KOPT-K1 (cell line): ENCODE measurements around the gene HNRNPC.
"Not testable (repeated sequence)": the region's sequence is repeated elsewhere in the genome, so short reads cannot be mapped to it uniquely, and the experiment has no call there.

Experiments
- H3K27ac ChIP-seq: fragments of 200-600 bp; sonication (generic); 2 replicates; pipeline ENCODE4 v1.5.1; 2016; ENCODE audit warnings: antibody characterized with exemption, mild to moderate bottlenecking, low read depth, low read length; ENCODE audit not compliant: poor library complexity, severe bottlenecking
- H3K36me3 ChIP-seq: fragments of 200-600 bp; sonication (generic); 2 replicates; pipeline ENCODE4 v1.5.1; 2017; ENCODE audit warnings: antibody characterized with exemption, mild to moderate bottlenecking, low read length, moderate library complexity; ENCODE audit not compliant: insufficient read depth
- H3K9me3 ChIP-seq: fragments of 200-600 bp; sonication (generic); 2 replicates; pipeline ENCODE4 v1.5.1; 2017; ENCODE audit warnings: antibody characterized with exemption, low read length, mild to moderate bottlenecking; ENCODE audit not compliant: insufficient read depth, poor library complexity, severe bottlenecking

The HNRNPC gene

DNA sequence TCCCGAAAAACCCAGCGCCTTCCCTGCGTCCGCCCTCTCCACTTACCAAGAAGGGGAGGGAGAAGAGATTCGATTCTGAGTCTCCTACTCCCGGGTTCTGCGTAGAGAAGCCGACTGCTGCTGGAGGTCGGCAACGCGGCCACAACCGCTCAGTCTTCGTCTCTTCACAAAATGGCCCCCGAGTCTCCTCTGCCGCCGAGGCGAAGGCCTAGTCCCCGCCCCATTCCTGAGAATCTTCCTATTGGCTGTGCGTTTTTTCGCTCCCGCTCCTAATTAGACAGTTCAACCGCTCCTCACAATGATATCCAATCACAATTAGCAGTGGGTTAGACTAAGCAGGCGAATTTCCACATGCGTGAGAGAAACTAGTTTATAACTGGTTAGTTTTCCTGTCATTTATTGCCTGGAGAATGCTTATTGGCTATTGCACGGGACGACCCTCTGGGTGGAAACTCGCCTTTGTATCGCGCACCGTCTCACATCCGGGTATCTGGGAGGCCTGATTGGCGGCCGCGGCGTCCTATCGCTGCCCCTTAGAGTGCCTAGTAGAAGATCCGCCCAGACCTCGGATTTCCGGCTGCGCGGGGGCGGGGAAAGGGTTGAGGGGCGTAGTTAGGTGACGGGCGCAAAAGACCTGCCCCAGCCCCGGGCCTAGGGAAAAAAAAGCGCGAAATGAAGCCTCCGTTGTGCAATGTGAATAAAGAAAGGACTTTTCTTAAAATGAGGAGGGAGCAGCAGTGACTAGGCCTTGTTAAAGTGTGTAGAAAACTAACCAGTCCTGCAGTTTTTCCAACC lies at the start of gene HNRNPC:
Gene HNRNPC, minus strand, starts transcription at position 191 of the 795 bp plus-strand sequence. CDS start 35,249 bp downstream, outside the sequence.
- Histone ChIP-seq H3K27ac (peak within 1 kb of the TSS; percentile 94), H3K9me3 (no peaks in the 10 kb centered on the region), H3K36me3 (peaks cover 41% of the 10 kb centered on the region)

DNA sequence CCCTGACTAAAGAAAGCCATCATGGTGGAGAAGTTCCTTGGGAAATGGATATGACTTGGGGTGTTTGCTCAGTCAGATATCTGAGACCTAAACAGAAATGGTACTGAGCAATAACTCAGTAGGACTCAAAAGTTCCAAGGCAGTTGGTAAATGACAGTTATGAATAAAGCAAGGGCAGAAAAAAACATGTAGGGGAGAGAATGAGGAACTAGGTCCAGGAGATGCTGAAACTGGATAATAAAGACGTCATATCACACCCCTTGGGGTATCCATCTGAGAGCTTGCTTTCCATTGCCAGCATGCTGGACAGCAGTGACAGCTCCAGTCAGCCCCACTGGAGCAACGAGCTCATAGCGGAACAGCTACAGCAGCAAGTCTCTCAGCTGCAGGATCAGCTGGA lies 48.2 kb upstream of the HNRNPC start:
- Histone ChIP-seq H3K27ac (no peak overlapping the region), H3K36me3 (no peaks in the 10 kb centered on the region), H3K9me3 (no peaks in the 10 kb centered on the region)

DNA sequence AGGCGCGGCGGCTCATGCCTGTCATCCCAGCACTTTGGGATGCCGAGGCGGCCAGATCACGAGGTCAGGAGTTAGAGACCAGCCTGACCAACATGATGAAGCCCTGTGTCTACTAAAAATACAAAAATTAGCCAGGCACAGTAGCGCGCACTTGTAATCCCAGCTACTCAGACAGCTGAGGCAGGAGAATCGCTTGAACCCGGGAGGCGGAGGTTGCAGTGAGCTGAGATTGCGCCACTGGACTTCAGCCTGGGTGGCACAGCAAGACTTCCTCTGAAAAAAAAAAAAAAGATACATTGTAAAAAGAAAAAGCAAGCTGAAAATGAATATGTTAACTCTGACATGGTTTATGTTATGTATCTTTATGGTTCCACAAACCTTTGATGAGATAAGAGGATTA lies 44.3 kb upstream of the HNRNPC start:
- no peak overlapping the region for H3K27ac ChIP-seq
- H3K36me3 ChIP-seq = no peaks in the 10 kb centered on the region

DNA sequence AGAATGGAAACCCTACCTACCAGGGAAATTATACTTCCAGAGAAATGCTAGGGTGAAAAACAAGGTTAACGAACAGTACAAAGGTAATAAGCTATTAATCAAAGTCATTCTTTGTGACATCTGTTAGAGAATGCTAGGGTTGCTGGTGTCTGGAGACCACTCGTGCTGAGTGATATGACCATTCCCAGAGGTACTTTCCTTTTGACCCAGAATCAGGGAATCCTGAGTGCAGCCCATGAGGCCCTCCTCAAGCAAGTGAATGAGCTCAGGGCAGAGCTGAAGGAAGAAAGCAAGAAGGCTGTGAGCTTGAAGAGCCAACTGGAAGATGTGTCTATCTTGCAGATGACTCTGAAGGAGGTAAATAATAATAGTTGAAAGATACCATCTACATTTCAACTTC lies 42.4 kb upstream of the HNRNPC start:
- no peaks in the 10 kb centered on the region for H3K9me3 ChIP-seq
- no peaks in the 10 kb centered on the region for H3K36me3 ChIP-seq
- no peak overlapping the region for H3K27ac ChIP-seq

More for the DNA sequence above, 44.3 kb upstream of the HNRNPC start:
- no peaks in the 10 kb centered on the region for H3K9me3 ChIP-seq

DNA sequence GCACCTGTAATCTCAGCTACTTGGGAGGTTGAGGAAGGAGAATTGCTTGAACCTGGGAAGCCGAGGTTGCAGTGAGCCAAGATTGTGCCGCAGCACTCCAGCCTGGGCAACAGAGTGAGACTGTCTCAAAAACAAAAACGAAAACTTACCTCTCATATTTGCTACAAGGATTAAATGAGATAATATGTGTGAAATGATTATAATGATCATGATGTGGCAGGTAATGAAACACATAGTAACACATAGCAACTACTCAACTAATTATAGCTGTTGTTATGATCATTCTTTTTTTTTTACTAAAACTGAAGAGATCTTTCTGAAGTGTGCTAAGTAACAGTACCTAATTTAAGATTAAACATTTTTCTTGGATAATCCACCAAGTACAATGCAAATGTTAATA lies 40.7 kb upstream of the HNRNPC start:
- Histone ChIP-seq H3K9me3 (no peaks in the 10 kb centered on the region), H3K27ac (no peak overlapping the region), H3K36me3 (no peaks in the 10 kb centered on the region)

DNA sequence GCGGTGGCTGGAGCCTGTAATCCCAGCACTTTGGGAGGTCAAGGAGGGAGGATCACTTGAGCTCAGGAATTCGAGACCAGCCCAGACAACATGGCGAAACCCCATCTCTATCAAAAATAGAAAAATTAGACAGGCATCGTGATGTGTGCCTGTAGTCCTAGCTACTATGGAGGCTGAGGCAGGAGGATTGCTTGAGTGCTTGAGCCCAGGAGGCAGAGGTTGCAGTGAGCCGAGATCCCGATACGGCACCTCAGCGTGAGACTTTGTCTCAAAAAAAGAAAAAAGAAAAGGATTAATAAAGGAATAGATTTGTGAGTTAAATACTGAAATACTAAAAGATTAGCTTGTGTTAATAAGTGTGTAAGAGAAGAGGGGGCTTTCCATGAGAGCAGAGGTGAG lies 40.0 kb upstream of the HNRNPC start:
- no peaks in the 10 kb centered on the region for H3K9me3 ChIP-seq
- no peaks in the 10 kb centered on the region for H3K36me3 ChIP-seq
- H3K27ac ChIP-seq = peak overlapping the region; percentile 26

DNA sequence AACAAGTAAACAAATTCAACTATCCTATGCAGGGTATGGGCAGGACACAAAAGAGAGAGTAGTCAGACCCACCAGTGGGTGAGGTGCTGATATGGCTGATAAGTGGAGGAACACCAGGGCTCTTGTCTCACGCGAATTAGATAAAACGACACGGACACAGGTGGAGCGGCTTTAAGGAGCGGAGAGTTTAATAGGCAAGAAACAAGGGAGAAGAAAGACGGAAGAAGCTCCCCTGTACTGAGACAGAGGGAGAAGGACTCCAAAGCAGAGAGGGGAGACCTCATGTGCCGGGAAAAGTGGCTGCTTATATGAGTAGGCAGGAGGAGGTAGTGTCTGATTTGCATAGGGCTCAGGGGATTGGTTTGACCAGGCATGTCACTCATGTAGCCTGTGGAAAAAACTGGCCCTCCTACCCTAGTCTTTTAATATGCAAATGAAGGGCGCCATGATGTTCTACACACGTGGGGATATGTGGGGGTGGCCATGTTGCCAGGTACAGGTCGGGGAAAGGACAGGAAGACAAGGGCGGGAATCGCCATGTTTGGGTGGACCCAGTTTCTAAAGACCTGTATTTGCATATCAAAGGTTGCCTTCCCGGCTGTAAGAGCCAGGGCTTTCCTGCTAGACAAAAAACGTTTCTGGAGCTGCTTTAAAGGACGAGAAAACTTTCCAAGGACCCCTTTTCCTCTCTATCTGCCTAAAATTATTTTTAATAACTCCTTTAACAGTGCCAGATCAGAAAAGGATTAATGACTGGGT lies 39.4 kb upstream of the HNRNPC start:
- no peaks in the 10 kb centered on the region for H3K9me3 ChIP-seq
- peak overlapping the region; percentile 26 for H3K27ac ChIP-seq
- no peaks in the 10 kb centered on the region for H3K36me3 ChIP-seq

DNA sequence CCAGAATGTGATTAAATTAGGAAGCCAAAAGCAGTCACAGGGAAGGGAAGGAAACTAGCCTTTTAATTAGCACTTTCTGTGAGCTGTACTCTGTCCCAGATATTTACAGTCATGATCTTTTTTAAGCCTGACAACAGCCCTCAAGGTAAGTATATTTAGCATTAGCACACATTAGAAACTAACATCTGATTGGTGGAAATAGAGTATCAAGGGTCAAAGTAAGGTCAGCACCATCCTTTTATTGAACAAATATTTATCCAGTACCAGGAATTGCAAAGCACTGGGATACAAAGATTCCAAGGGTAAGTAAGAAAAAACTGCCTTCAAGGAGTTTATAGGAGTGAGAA lies 38.9 kb upstream of the HNRNPC start:
- no peak overlapping the region for H3K27ac ChIP-seq
- H3K36me3 ChIP-seq = no peaks in the 10 kb centered on the region
- H3K9me3 ChIP-seq = no peaks in the 10 kb centered on the region

DNA sequence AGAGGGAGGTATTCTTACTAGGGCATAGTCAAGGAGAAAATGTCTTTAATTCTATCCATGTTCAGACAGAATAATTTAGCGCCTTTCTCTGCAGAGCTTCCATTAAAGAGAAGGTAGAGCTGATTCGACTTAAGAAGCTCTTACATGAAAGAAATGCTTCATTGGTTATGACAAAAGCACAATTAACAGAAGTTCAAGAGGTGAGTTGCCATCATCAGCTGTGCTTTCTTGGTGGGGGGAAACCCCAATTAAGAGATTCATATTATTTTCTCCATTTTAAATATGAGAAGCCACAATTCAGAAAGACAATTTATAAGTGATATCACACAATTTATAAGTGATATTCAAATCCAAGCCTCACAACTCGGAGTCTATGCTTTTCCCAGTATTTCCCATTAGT lies 38.4 kb upstream of the HNRNPC start:
- no peaks in the 10 kb centered on the region for H3K36me3 ChIP-seq

DNA sequence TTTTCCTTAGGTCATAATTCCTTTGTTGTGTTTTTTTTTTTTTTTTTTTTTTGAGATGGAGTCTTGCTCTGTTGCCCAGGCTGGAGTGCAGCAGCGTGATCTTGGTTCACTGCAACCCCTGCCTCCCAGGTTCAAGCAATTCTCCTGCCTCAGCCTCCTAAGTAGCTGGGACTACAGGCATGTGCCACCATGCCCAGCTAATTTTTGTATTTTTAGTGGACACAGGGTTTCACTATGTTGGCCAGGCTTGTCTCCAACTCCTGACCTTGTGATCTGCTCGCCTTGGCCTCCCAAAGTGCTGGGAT lies 33.5 kb upstream of the HNRNPC start:
- H3K9me3 ChIP-seq, H3K36me3 ChIP-seq, H3K27ac ChIP-seq: not testable (repeated sequence)

More for the DNA sequence above, 38.4 kb upstream of the HNRNPC start:
- no peaks in the 10 kb centered on the region for H3K9me3 ChIP-seq
- H3K27ac ChIP-seq = no peak overlapping the region

DNA sequence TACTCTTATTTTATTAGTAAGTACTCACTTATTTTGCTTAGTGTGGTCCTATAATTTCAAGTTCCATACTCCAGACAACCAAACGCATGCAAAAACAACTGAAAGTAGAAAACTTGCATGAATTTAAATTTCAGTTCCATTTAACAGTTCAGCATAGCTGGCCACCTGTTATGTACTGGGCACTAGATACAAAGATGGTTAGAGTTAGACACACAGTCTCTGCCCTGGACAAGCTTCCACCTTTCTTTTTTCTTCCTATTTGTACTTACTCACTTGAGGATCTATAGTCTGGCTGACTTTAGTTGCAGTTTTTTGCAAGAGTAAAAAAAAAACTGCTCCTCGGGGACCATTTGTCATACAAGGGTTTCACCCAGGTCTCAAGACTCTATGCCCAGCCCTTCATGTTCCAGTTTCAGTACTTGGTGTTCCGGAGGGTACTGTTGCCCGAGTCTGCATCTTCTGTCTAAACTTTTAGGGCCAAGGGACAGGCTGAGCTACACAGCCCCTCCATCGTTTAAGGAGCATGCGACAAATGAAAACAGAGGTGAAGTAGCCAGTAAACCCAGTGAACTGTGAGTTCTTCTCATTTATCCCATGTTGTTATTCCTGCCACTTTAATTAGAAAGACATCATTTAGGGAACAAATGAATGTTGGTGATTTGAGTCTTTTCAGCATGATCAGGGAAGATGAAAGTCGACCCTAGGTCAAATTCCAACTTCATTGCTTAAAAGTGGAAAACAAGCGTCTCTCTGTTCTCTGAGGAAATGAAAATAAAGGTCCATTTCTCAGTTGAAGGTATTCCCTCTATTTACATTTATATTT lies 33.0 kb upstream of the HNRNPC start:
- no peaks in the 10 kb centered on the region for H3K36me3 ChIP-seq
- H3K27ac ChIP-seq = no peak overlapping the region
- no peaks in the 10 kb centered on the region for H3K9me3 ChIP-seq

DNA sequence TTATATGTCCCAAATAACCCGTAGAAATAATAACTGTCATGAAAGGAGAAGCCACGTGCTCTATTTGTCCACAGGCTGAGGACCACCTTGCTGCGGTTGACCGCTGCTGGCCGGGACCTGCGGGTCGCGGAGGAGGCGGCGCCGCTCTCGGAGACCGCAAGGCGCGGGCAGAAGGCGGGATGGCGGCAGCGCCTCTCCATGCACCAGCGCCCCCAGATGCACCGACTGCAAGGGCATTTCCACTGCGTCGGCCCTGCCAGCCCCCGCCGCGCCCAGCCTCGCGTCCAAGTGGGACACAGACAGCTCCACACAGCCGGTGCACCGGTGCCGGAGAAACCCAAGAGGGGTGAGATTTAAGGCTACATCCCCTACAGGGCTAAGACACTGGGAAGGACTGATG lies 31.6 kb upstream of the HNRNPC start:
- no peaks in the 10 kb centered on the region for H3K9me3 ChIP-seq
- H3K27ac ChIP-seq = no peak overlapping the region
- H3K36me3 ChIP-seq = no peaks in the 10 kb centered on the region

DNA sequence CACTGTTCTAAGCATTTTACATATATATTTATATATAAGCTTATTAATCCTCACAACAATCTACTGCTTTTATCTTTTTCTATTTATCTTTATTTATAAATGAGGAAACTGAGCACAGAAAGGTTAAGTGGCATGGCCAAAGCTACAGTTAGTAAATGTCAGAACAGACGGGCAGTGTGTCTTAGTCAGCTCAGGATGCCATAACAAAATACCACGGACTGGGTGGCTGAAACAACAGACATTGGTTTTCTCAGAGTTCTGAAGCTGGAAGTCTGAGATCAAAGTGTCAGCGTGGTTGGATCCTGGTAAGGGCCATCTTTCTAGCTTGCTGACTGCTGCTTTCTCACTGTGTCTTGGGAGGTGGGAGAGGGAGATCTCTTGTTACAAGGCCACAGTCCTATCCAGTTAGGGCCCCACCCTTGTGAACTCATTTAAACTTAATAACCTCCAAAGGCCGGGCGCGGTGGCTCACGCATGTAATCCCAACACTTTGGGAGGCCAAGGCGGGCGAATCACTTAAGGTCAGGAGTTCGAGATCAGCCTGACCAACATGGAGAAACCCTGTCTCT lies 30.4 kb upstream of the HNRNPC start:
- Histone ChIP-seq H3K27ac (no peak overlapping the region), H3K9me3 (no peaks in the 10 kb centered on the region), H3K36me3 (no peaks in the 10 kb centered on the region)

DNA sequence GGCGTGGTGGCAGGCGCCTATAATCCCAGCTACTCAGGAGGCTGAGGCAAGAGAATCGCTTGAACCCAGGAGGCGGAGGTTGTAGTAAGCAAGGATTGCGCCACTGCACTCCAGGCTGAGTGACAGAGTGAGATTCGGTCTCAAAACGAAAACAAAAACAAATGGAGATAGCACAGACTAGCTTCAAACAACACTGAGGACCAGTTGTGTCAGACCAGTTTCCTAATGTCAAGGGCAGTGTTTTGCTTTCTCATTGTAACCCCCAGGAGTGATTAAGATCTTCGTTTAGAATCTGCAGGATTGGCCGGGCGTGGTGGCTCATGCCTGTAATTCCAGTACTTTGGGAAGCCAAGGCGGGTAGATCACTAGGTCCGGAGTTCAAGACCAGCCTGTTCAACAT lies 29.1 kb upstream of the HNRNPC start:
- no peak overlapping the region for H3K27ac ChIP-seq
- no peaks in the 10 kb centered on the region for H3K9me3 ChIP-seq
- H3K36me3 ChIP-seq = no peaks in the 10 kb centered on the region

DNA sequence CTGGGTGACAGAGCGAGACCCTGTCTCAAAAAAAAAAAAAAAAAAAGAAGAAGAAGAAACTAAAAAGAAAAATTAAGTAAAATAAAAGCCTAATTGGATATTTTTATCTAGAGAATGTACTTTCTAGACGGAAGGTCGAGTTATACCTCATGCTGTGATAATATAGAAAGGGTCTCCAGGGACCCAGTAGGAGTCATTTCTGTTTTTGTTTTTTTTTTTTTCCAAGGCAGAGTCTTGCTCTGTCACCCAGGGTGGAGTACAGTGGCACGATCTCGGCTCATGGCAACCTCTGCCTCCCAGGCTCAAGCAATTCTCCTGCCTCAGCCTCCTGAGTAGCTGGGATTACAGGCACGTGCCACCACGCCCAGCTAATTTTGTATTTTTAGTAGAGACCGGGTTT lies 24.8 kb upstream of the HNRNPC start:
- H3K27ac ChIP-seq, H3K9me3 ChIP-seq, H3K36me3 ChIP-seq: not testable (repeated sequence)
